H1 (cell line): ENCODE data around the gene AGAP1. TPM values are rescaled to one million over a fixed set of nuclear protein-coding genes. Genes with fewer than 3 reads are reported as not detected.

Experiments used
- CTCF ChIA-PET: fragments of 300-600 bp; sonication (Branson Sonifier 250); formaldehyde crosslinking; loops from one replicate; lab custom pipeline; 2021; ENCODE audit not compliant: partially characterized antibody; lab: Charles Lee
- POLR2A ChIA-PET: fragments of 300-600 bp; sonication (Branson Sonifier 250); formaldehyde crosslinking; loops from one replicate; lab custom pipeline; 2021; ENCODE audit warnings: inconsistent platforms; ENCODE audit not compliant: partially characterized antibody; lab: Charles Lee
- DNase-seq, 2 experiments: peaks; one replicate each; pipeline versions ENCODE4 v3.0.0 to v3.0.0-alpha.2; 2010 to 2022; ENCODE audit warnings: low spot score in 2 of 2, low read depth in 1 of 2, mixed read lengths in 1 of 2
- FAIRE-seq: peaks from 2 replicates; lab custom pipeline; 2011; peaks lifted over from hg19 to GRCh38; lab: Jason Lieb, UNC
- H2AFZ ChIP-seq: 2 replicates; pipeline ENCODE4 v1.8.1; 2012; ENCODE audit warnings: low read length, inconsistent platforms
- H2AK5ac ChIP-seq: 2 replicates; pipeline ENCODE4 v1.6.1; 2013; ENCODE audit warnings: low read depth, low read length
- H2BK120ac ChIP-seq: replicated peaks from 2 replicates; pipeline ENCODE3; 2013; ENCODE audit warnings: low read depth, low read length, inconsistent platforms
- H2BK12ac ChIP-seq: 2 replicates; pipeline ENCODE4 v1.6.1; 2013; ENCODE audit warnings: low read depth, low read length
- H2BK15ac ChIP-seq: 2 replicates; pipeline ENCODE4 v1.6.1; 2013; ENCODE audit warnings: low read length
- H2BK20ac ChIP-seq: 2 replicates; pipeline ENCODE4 v1.6.1; 2013; ENCODE audit warnings: low read length
- H2BK5ac ChIP-seq: 2 replicates; pipeline ENCODE4 v1.6.1; 2013; ENCODE audit warnings: low read depth, low read length
- H3K14ac ChIP-seq: 2 replicates; pipeline ENCODE4 v1.6.1; 2013; ENCODE audit warnings: inconsistent platforms; ENCODE audit not compliant: insufficient read length
- H3K18ac ChIP-seq: 2 replicates; pipeline ENCODE4 v1.6.1; 2013; ENCODE audit warnings: low read length; ENCODE audit errors: extremely low read depth
- H3K23ac ChIP-seq: 2 replicates; pipeline ENCODE4 v1.6.1; 2013; ENCODE audit warnings: inconsistent platforms; ENCODE audit not compliant: insufficient read length
- H3K23me2 ChIP-seq: 2 replicates; pipeline ENCODE4 v1.6.1; 2013; ENCODE audit warnings: low read depth, low read length
- H3K27ac ChIP-seq: 2 replicates; pipeline ENCODE4 v1.6.1; 2011; ENCODE audit warnings: low read depth, low read length, inconsistent platforms
- H3K27me3 ChIP-seq, 4 experiments: replicated peaks in 1 of 4; 1 replicate in 1 of 4; 2 replicates in 3 of 4; pipeline versions ENCODE4 v1.6.1 to v1.8.1; 2011 to 2013; ENCODE audit warnings: low read length in 3 of 4, mild to moderate bottlenecking in 3 of 4, inconsistent platforms in 2 of 4, mixed read lengths in 2 of 4, moderate library complexity in 1 of 4; ENCODE audit not compliant: control insufficient read depth in 3 of 4, insufficient read depth in 3 of 4; ENCODE audit errors: extremely low read depth in 1 of 4
- H3K36me3 ChIP-seq, 4 experiments: 2 replicates each; pipeline versions ENCODE4 v1.6.1 to v1.8.1; 2011 to 2013; ENCODE audit warnings: mild to moderate bottlenecking in 4 of 4, low read length in 3 of 4, moderate library complexity in 2 of 4, control low read depth in 1 of 4, inconsistent platforms in 1 of 4; ENCODE audit not compliant: insufficient read depth in 4 of 4, control insufficient read depth in 2 of 4
- H3K4ac ChIP-seq: replicated peaks from 2 replicates; pipeline ENCODE3; 2013; ENCODE audit warnings: low read length, low read depth, mixed read lengths, inconsistent platforms; ENCODE audit not compliant: insufficient read length
- H3K4me1 ChIP-seq, 4 experiments: replicated peaks in 1 of 4; 1 replicate in 1 of 4; 2 replicates in 3 of 4; pipeline versions ENCODE4 v1.6.1 to v1.8.1; 2011 to 2013; ENCODE audit warnings: low read length in 3 of 4, inconsistent platforms in 2 of 4, mixed read lengths in 1 of 4; ENCODE audit not compliant: insufficient read depth in 4 of 4, control insufficient read depth in 3 of 4
- H3K4me2 ChIP-seq, 2 experiments: 2 replicates each; pipeline versions ENCODE4 v1.6.1 to v1.8.1; 2011 to 2013; ENCODE audit warnings: low read depth in 2 of 2, low read length in 2 of 2, control low read depth in 1 of 2, inconsistent platforms in 1 of 2, mild to moderate bottlenecking in 1 of 2; ENCODE audit not compliant: insufficient read depth in 1 of 2
- H3K4me3 ChIP-seq, 4 experiments: fragments of 200-600, 300-600 bp in 1 of 4; sonication (generic), shearing (Covaris generic), sonication (Bioruptor Twin) in 1 of 4; 2 replicates each; pipeline versions ENCODE4 v1.5.1 to v1.8.1; 2011 to 2016; ENCODE audit warnings: low read length in 4 of 4, low read depth in 3 of 4, control low read depth in 2 of 4, inconsistent platforms in 2 of 4, mild to moderate bottlenecking in 2 of 4, mixed read lengths in 1 of 4, moderate library complexity in 1 of 4; ENCODE audit not compliant: insufficient read depth in 2 of 4; ENCODE audit errors: extremely low read depth in 1 of 4
- H3K56ac ChIP-seq: replicated peaks from 2 replicates; pipeline ENCODE3; 2013; ENCODE audit warnings: low read depth, mild to moderate bottlenecking, mixed read lengths, low read length, inconsistent platforms; ENCODE audit not compliant: insufficient read length
- H3K79me1 ChIP-seq: 2 replicates; pipeline ENCODE4 v1.6.1; 2013; ENCODE audit warnings: low read depth, low read length, control low read depth
- H3K79me2 ChIP-seq, 2 experiments: 2 replicates each; pipeline versions ENCODE4 v1.6.1 to v1.8.1; 2012 to 2013; ENCODE audit warnings: low read length in 2 of 2, mild to moderate bottlenecking in 2 of 2, inconsistent platforms in 1 of 2; ENCODE audit not compliant: insufficient read depth in 2 of 2, control insufficient read depth in 1 of 2
- H3K9ac ChIP-seq, 4 experiments: replicated peaks in 1 of 4; 1 replicate in 1 of 4; 2 replicates in 3 of 4; pipeline versions ENCODE4 v1.6.1 to v1.8.1; 2011 to 2013; ENCODE audit warnings: low read depth in 3 of 4, low read length in 3 of 4, control low read depth in 2 of 4, mild to moderate bottlenecking in 2 of 4, moderate library complexity in 2 of 4, inconsistent platforms in 1 of 4; ENCODE audit errors: extremely low read depth in 1 of 4
- H3K9me3 ChIP-seq, 2 experiments: 2 replicates each; pipeline versions ENCODE4 v1.6.1 to v1.8.1; 2012 to 2013; ENCODE audit warnings: mild to moderate bottlenecking in 2 of 2, moderate library complexity in 2 of 2, control low read depth in 1 of 2, inconsistent platforms in 1 of 2, low read depth in 1 of 2, low read length in 1 of 2, mixed read lengths in 1 of 2; ENCODE audit not compliant: insufficient read depth in 2 of 2
- H4K20me1 ChIP-seq, 2 experiments: replicated peaks in 1 of 2; 2 replicates each; pipeline versions ENCODE3 to v1.8.1; 2011 to 2013; ENCODE audit warnings: inconsistent platforms in 2 of 2, low read length in 2 of 2, mild to moderate bottlenecking in 1 of 2; ENCODE audit not compliant: insufficient read depth in 2 of 2, control insufficient read depth in 1 of 2
- H4K5ac ChIP-seq: 2 replicates; pipeline ENCODE4 v1.6.1; 2013; ENCODE audit warnings: low read length, low read depth, mixed read lengths, inconsistent platforms; ENCODE audit not compliant: insufficient read length
- H4K8ac ChIP-seq: 2 replicates; pipeline ENCODE4 v1.8.0; 2013; ENCODE audit warnings: mild to moderate bottlenecking, moderate library complexity, low read length, inconsistent platforms; ENCODE audit not compliant: insufficient read depth; ENCODE audit errors: extremely low read depth
- H4K91ac ChIP-seq: replicated peaks from 2 replicates; pipeline ENCODE3; 2013; ENCODE audit warnings: low read length, mixed read lengths, inconsistent platforms; ENCODE audit not compliant: insufficient read length
- CREB1 ChIP-seq: IDR thresholded peaks from 2 replicates; pipeline ENCODE4 v1.6.1; 2012; ENCODE audit warnings: inconsistent platforms
- NANOG ChIP-seq: IDR thresholded peaks from 2 replicates; pipeline ENCODE4 v1.6.1; 2011; ENCODE audit warnings: low read length, low read depth, mild to moderate bottlenecking, inconsistent platforms; ENCODE audit not compliant: insufficient read depth, poor library complexity, severe bottlenecking
- SIRT6 ChIP-seq: IDR thresholded peaks from one replicate; pipeline ENCODE4 v1.7.1; 2012; ENCODE audit warnings: low read length, inconsistent platforms
- TCF12 ChIP-seq: IDR thresholded peaks from 2 replicates; pipeline ENCODE4 v1.6.1; 2011; ENCODE audit warnings: low read depth, mild to moderate bottlenecking, low read length
- WGBS, 2 experiments: shearing (Covaris generic) in 1 of 2; methylation state at CpG; one replicate each; pipeline versions ENCODE4 v1.1.6 to v1.1.7; 2013 to 2015; ENCODE audit warnings: low lambda C conversion rate in 2 of 2, mixed read lengths in 2 of 2, inconsistent platforms in 1 of 2, low coverage in 1 of 2, missing lambda C conversion rate in 1 of 2; ENCODE audit not compliant: insufficient replicate concordance in 2 of 2, insufficient coverage in 1 of 2, insufficient read length in 1 of 2; ENCODE audit errors: extremely low coverage in 1 of 2, missing lambda C conversion rate in 1 of 2; 5-methylcytosine and 5-hydroxymethylcytosine counted together
- polyA plus RNA-seq, 7 experiments: library from polyadenylated mRNA; depleted of rRNA in 3 of 7; stranded (reverse) in 5 of 7; unstranded in 2 of 7; fragments of >200 nt in 5 of 7; fragments of 200-250 nt in 2 of 7; gene quantifications; 1 replicate in 5 of 7; 2 replicates in 1 of 7; 4 replicates in 1 of 7; pipeline versions ENCODE4 v1.2.1 to v1.2.3, GENCODE V29; 2011 to 2013; ENCODE audit warnings: missing spikeins in 2 of 7, mixed read lengths in 2 of 7
- total RNA-seq: library from RNA; stranded (reverse); fragmentation: NEBNext Ultra II Directional; extraction: Animal tissue kit (Norgen Biotek cat#: 25700); gene quantifications from 2 replicates; pipeline ENCODE4 v1.2.1, GENCODE V29; 2021

The AGAP1 gene
- total and polyA plus RNA-seq, 2 of the 8 experiments (the other 6 are each of a cell fraction or from before 2014, with no cell fraction given) = 18.1 to 39.4 TPM

DNA sequence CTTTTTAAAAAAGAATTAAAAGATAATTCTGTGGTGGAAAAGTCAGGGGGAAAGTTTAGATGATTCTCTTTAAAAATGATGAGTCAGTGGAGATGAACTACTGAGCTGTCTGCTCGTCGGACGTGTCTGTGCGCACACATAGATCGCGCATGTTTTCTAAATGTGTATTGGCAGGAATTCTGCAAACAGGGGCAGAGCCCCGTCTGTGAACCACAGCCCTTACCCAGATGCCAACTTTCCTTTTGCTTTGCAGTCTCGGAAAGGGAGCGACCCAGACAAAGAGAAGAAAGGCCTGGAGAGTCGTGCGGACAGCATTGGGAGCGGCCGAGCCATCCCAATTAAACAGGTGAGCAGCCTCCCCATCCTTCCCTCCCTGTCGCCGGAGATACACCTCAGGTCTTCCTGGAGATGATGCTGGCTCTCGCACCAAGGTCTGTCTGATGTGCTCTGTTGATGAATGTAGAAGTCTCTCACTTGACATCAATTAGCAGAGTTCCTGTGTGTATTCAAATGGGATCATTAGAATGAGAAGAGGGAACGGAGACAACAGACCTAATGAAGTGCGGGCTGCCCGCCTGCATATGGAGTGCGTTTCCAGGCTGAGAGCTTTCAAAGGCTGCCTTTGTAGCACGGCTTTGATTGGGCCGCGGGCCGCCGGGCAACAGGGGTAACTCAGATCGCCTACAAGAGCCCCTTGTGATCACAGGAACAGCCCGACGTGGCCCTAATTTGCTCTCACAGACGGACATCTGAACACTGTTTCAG, 313.3 kb downstream of the AGAP1 start:
- Histone ChIP-seq H3K23me2 (peaks cover 7% of the 10 kb centered on the region; the same call in 1 of the 2 replicates), H2AK5ac (no peak overlapping the region), H2BK12ac (no peak overlapping the region; the same call in 1 of the 2 replicates), H3K9ac (no peak overlapping the region), H3K14ac (no peak overlapping the region), H3K4ac (no peak overlapping the region), H4K20me1 (peaks cover 6% of the 10 kb centered on the region in 2 experiments), H3K18ac (no peak overlapping the region), H3K4me3 (no peak overlapping the region), H4K5ac (no peak overlapping the region), H2BK120ac (no peak overlapping the region), H3K27ac (no peak overlapping the region), H3K79me1 (no peaks in the 10 kb centered on the region), H3K4me1 (peaks cover 6 to 17% (median 14%) of the 10 kb centered on the region in 4 experiments; a peak in 4 of 7 replicates), H2BK20ac (no peak overlapping the region), H2BK15ac (no peak overlapping the region; the same call in 1 of the 2 replicates), H2AFZ (no peak overlapping the region), H3K79me2 (no peaks in the 10 kb centered on the region), H3K9me3 (peaks cover 0 to 3% of the 10 kb centered on the region in 2 experiments; a peak in 1 of 4 replicates), H3K36me3 (peaks cover 0 to 5% (median under 1%) of the 10 kb centered on the region in 4 experiments; a peak in 2 of 8 replicates), H3K4me2 (peak overlapping the region; percentile 13 to 60; a peak in 2 of 4 replicates), H3K56ac (no peak overlapping the region), H3K23ac (no peak overlapping the region), H4K91ac (no peak overlapping the region), H4K8ac (no peak overlapping the region), H2BK5ac (no peak overlapping the region), H3K27me3 (no peaks in the 10 kb centered on the region; a peak in 1 of 7 replicates)
- FAIRE-seq (peak; percentile 24), DNase-seq (peak; percentile 44 to 65)
- TF ChIP-seq CREB1 = no peak
- TF ChIP-seq TCF12 = no peak
- peak; percentile 25 for TF ChIP-seq NANOG
- TF ChIP-seq SIRT6 = no peak
- ChIA-PET POLR2A (interaction anchor here (1.1 kb wide), 2 partner anchors 11 to 17 kb away, joined by 3 to 4 read pairs; no protein-coding TSS in a partner anchor), CTCF (interaction anchor here (0.9 to 1.2 kb wide), 4 partner anchors 14 to 130 kb away, joined by 3 to 4 read pairs (median 3); no protein-coding TSS in a partner anchor)
- 52% methylated on average over 29 of the region's 29 CpGs; no CpG with 5 or more reads in 1 of the 2 experiments for WGBS, 2 experiments
